ENCODE data around the gene CFB. TPM values are rescaled to one million over a fixed set of nuclear protein-coding genes. Genes with fewer than 3 reads are reported as not detected.

The CFB gene
- total RNA-seq, 1 donor from 2014 or later, result not detected

DNA sequence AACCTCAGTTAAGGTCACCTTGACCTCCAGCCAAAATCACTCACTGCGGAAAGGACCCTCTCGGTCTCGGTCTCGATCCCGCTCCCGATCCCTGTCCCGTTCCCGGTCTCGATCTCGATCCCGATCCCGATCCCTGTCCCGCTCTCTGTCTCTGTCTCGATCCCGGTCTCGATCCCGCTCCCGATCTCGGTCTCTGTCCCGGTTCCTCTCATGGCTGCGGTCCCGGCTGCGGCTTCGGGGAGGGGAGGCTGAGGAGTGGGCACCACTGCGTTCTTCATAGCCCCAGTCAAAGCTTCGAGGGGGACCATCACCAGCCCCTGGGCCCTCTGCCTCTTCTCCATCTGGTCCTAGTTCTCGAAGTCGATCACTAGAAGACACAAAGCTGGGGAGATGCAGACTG is 8.6 kb downstream of the CFB start:
- no peak overlapping the region for H3K27ac Mint-ChIP-seq
- CTCF ChIA-PET, result no interaction called here

DNA sequence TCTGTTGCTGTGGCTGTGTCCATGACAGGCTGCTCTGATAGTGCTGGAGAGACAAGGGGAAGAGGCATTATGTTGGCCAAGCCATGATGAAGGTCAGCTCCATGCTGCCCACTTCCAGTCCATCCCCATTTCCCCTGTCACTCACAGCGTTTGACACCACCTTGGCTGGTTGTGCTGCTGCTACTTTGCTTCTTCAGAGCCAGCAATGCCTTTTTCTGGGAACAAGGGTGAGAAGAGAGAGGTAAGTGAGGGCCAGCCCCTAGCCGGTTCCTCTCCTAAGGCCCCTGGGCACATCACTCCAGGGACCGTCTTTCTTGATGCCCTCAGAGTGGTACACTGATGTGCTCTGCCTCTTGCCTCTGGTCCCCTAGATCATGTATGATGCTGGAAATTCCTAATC is 10.9 kb downstream of the CFB start:
- intact Hi-C loops (cut with micrococcal nuclease), result no loop called here
- no peak for ATAC-seq (ENCODE audit: low read depth)
- Mint-ChIP-seq H3K27ac (no peak overlapping the region), H3K27me3 (no peaks in the 10 kb centered on the region), H3K4me3 (no peak overlapping the region), H3K4me1 (peaks cover 31% of the 10 kb centered on the region), H3K36me3 (ENCODE audit: low read depth) (peaks cover 80% of the 10 kb centered on the region), H3K9me3 (no peaks in the 10 kb centered on the region)
- CTCF ChIA-PET, result no interaction called here
- POLR2A ChIA-PET, result interaction anchor here (4.3 kb wide), 1 partner anchor 14 kb away, joined by 113 read pairs; the partner anchor contains the start of gene DXO
- TF ChIP-seq, protein P1, sequence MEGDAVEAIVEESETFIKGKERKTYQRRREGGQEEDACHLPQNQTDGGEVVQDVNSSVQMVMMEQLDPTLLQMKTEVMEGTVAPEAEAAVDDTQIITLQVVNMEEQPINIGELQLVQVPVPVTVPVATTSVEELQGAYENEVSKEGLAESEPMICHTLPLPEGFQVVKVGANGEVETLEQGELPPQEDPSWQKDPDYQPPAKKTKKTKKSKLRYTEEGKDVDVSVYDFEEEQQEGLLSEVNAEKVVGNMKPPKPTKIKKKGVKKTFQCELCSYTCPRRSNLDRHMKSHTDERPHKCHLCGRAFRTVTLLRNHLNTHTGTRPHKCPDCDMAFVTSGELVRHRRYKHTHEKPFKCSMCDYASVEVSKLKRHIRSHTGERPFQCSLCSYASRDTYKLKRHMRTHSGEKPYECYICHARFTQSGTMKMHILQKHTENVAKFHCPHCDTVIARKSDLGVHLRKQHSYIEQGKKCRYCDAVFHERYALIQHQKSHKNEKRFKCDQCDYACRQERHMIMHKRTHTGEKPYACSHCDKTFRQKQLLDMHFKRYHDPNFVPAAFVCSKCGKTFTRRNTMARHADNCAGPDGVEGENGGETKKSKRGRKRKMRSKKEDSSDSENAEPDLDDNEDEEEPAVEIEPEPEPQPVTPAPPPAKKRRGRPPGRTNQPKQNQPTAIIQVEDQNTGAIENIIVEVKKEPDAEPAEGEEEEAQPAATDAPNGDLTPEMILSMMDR (IDR thresholded peaks at IDR 0.05), result no peak
- DNase-seq, result no peak

More for the DNA sequence above, 8.6 kb downstream of the CFB start:
- DNase-seq, result no peak
- intact Hi-C loops (cut with micrococcal nuclease), result loop anchor here (5.0 kb wide), 1 partner anchor 272 kb away; the partner anchor contains the start of gene LY6G5C
- TF ChIP-seq, protein P1 (IDR thresholded peaks at IDR 0.05), result no peak
- Mint-ChIP-seq H3K36me3 (ENCODE audit: low read depth) (peaks cover 68% of the 10 kb centered on the region), H3K4me3 (no peak overlapping the region), H3K27me3 (no peaks in the 10 kb centered on the region), H3K9me3 (no peaks in the 10 kb centered on the region), H3K4me1 (peaks cover 21% of the 10 kb centered on the region)
- POLR2A ChIA-PET, result no interaction called here
- no peak for ATAC-seq (ENCODE audit: low read depth)

DNA sequence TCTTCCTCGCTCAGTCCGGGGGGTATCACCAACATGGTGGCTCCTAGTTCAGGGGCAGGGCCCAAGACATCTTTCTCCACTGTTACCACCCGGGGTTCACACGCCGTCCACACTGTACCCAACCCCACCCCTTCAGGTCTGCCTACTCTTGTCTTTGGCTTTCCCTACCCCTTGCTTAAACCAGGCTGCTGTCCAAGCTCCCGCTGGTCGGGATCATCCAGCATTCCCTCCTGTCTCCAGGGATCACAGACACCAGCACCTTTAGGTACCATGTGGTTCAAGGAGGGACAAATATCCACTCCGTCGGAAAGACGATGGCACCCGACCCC is 12.5 kb downstream of the CFB start:
- peak overlapping the region; percentile 95 for H3K4me3 Mint-ChIP-seq
- no peak for DNase-seq
- TF ChIP-seq, protein P1 (IDR thresholded peaks at IDR 0.05), result no peak
- no peaks in the 10 kb centered on the region for H3K9me3 Mint-ChIP-seq
- peak overlapping the region; percentile 94 for H3K27ac Mint-ChIP-seq
- intact Hi-C loops (cut with micrococcal nuclease), result loop anchor here (2.0 kb wide), 3 partner anchors 62 to 338 kb away; partner anchors contain the start of genes EHMT2, FKBPL and PRRC2A
- H3K4me1 Mint-ChIP-seq, result peaks cover 33% of the 10 kb centered on the region
- no peaks in the 10 kb centered on the region for H3K27me3 Mint-ChIP-seq
- H3K36me3 Mint-ChIP-seq (ENCODE audit: low read depth), result peaks cover 80% of the 10 kb centered on the region
- ChIA-PET CTCF (interaction anchor here (1.7 kb wide), 1 partner anchor 412 kb away, joined by 4 read pairs; the partner anchor contains the start of gene ATP6V1G2), POLR2A (interaction anchor here (0.6 to 4.3 kb wide), 16 partner anchors 12 to 1408 kb away, joined by 3 to 113 read pairs (median 5); partner anchors contain the start of genes ABHD16A, DXO, EHMT2 and GPSM3)
- ATAC-seq (ENCODE audit: low read depth), result no peak

DNA sequence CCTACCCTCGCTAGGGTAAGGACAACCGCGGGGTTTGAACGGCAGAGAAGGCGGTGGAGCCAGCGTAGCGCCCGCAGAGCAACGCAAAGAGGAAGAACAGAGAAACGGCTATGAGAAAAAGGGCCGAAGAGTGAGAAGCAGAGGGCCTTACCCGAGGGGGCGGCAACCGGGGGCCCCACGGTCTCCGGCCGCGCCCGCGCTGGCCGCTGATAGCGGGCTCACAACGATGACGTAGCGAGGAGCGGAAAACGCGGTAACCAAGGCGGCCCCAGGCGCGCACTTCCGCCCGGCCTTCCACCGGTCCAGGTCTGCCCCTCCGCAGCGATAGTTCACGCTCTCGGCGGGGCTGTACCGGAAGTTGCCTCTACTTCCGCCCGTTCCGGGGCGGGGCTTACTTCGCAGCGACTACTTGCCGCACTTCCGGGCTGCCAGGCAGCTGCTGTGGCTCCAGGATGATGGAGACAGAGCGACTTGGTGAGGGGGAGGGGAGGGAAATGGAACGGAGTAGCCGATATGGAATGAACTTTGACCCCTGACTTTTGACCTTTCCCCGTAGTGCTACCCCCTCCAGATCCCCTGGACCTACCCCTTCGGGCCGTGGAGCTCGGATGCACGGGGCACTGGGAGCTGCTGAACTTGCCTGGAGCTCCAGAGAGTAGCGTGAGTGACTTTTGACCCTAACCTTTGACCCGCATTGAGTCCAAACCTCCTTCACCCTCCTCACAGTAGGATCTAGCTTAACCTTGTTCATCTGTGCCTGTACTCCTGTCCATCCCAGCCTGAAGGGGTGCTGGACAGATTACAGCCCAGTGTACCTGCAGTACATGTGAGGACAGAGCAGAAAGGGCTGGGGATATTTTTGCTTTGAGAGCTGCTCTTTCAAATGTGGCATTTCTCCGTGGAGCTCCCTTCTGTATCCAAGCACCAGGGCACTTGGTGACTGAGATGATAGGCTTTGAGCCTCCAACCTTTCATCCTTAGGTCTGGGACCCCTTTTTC is 13.1 kb downstream of the CFB start, which contains the start of the genes NELFE and SKIC2:
TSS of gene NELFE (minus strand) at position 231 of the 999 bp plus-strand sequence. CDS start 525 bp downstream, outside the sequence.
TSS of gene SKIC2 (plus strand) at position 435 of the 999 bp plus-strand sequence. CDS start at position 453, 18 bp downstream.
- CTCF ChIA-PET, result interaction anchor here (1.2 to 1.7 kb wide), 3 partner anchors 13 to 412 kb away, joined by 4 to 5 read pairs (median 4); partner anchors contain the start of genes ATP6V1G2 and DXO
- POLR2A ChIA-PET, result interaction anchor here (0.6 to 4.3 kb wide), 20 partner anchors 11 to 756 kb away, joined by 3 to 113 read pairs (median 5); partner anchors contain the start of genes ABHD16A, BAG6, DDX39B and DXO
- peak within 1 kb of the TSS; percentile 94 for H3K27ac Mint-ChIP-seq
- TF ChIP-seq, protein P1 (IDR thresholded peaks at IDR 0.05), result no peak
- ATAC-seq (ENCODE audit: low read depth) (peak; percentile 98), DNase-seq (peak; percentile 96)
- H3K36me3 Mint-ChIP-seq (ENCODE audit: low read depth), result peaks cover 80% of the 10 kb centered on the region
- H3K4me1 Mint-ChIP-seq, result peaks cover 33% of the 10 kb centered on the region
- H3K9me3 Mint-ChIP-seq, result no peaks in the 10 kb centered on the region
- intact Hi-C loops (cut with micrococcal nuclease), result loop anchor here (1.0 to 2.0 kb wide), 6 partner anchors 13 to 338 kb away; partner anchors contain the start of genes DXO, EHMT2, FKBPL and PRRC2A
- H3K27me3 Mint-ChIP-seq, result no peaks in the 10 kb centered on the region
- H3K4me3 Mint-ChIP-seq, result peak within 1 kb of the TSS; percentile 95

Measured in activated B cell treated with CpG ODN at 0.5 μM for 24 hours (primary cell).